ENCODE data around the gene APP.
"Not testable (repeated sequence)": the region's sequence is repeated elsewhere in the genome, so short reads cannot be mapped to it uniquely, and the experiment has no call there.

The APP gene

DNA sequence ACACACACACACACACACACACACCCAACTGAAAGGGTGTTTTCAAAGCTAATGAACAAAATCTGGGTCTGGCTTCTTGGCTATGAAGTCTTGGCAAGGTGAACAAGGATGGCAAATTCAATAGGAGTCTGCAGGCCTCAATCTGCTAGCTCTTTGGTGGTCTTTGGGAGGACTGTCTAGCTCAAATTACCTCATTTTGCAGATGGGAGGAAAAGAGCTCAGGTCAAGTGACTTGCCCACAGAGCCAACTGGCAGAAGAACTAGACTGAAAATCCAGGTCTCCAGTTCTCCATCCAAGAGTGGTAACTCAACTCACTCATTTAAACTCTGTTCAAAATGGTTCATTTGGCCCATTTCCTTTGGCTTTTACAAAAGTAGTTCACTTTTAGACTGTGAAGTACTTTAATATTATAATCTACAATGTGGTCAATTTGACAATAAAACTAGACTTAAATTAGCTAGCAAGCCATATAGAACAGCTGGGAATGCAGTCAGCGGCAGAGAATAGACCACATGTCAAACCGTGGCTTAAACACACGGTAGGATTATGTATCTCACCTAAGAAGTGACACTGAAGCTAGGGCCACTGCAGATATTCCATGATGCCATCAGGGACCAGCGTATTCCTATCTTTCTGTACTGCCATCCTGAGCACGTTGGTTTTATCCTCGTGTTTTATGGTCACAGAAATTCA lies 112.9 kb downstream of the APP start:
- DNase-seq, result peak; percentile 11

- DNase-seq, result no peak
Observed at GRCh38 chr21:26055841-26056264, 114.7 kb downstream of the APP start.

DNA sequence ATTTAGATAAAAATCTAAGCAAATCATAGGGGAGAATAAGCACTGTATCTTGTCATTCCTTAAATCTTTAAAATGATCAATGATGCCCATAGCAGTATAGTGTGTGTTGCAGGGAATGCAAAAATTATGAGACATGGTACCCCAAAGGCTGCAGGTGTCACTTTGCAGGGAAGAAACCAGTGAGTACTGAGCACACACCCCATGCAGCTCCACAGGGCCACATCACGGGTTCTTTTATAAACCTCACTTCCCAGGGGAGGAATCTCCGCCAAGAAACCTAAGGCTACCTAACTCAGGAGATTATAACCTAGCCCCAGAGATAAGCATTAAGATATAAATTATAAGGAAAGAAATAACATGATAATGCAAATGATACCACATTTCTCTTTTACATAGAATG lies 115.6 kb downstream of the APP start:
- DNase-seq, result no peak

- DNase-seq, result no peak
Observed at GRCh38 chr21:26052057-26052456, 118.5 kb downstream of the APP start.

GRCh38 chr21:26050857-26051256 lies 119.7 kb downstream of the APP start:
- DNase-seq, result no peak

DNA sequence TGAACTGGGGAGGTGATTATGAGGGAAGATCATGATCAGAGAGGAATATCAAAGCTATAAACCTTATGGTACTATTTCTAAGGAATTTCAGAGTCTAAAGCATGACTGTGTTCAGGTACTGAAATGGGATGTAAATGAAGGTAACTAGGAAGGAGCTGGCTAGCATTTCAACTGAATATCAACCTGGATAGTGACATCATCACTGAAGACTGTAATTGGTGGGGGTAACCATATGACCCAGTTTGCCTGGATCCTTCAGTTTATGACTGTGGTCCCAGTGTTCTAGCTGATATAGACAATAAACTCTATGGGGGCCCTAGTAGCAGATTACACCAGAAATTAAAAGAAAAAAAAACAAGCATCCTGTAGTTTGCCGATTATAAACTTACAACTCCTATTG lies 120.8 kb downstream of the APP start:
- no peak for DNase-seq

GRCh38 chr21:26047279-26047967 lies 123.1 kb downstream of the APP start:
- no peak for DNase-seq

GRCh38 chr21:26043891-26044290 lies 126.7 kb downstream of the APP start:
- no peak for DNase-seq

DNA sequence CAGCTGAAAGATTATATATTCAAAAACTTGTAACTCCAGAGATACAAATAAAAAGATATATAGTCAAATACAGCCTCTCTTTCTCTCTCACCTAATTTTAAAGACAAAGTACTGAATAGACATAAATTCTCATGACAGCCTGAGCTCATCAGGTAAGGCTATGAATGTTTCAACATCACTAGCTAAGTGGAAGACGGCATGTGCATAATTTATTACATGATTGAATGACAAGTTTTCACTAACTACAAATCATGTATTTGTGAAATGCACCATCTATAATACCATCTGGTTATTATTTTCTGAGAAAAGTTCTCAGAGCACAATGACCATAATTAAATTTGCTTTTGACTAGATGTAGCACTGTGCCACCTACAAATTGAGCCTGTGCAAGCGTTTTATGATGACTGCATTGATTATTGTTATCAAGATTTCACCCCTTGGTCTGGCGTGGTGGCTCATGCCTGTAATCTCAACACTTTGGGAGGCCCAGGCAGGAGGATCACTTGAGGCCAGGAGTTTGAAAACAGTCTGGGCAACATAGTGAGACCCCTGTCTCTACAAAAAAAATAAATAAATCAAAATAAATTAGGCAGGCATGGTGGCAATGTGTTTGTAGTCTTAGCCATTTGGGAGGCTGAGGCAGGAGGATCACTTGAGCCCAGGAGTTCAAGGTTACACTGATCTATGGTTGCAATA lies 128.2 kb downstream of the APP start:
- no peak for DNase-seq

GRCh38 chr21:26041431-26042180 lies 129.0 kb downstream of the APP start:
- peak; percentile 28 for DNase-seq

DNA sequence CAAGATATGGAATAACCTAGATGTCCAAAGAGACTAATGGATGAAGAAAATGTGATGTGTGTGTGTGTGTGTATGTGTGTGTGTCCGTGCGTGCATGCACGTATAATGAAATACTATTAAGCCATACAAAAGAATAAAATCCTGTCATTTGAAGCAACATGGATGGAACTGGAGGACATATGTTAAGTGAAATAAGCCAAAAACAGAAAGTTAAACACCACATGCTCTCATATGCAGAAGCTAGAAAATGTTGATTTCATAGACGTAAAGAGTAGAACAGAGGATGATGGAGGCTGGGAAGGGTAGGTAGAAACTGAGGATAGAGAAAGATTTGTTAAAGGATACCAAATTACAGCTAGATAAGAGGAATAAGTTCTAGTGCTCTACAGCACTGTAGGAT lies 133.7 kb downstream of the APP start:
- no peak for DNase-seq

GRCh38 chr21:26032263-26032662 lies 138.3 kb downstream of the APP start:
- DNase-seq, result no peak

DNA sequence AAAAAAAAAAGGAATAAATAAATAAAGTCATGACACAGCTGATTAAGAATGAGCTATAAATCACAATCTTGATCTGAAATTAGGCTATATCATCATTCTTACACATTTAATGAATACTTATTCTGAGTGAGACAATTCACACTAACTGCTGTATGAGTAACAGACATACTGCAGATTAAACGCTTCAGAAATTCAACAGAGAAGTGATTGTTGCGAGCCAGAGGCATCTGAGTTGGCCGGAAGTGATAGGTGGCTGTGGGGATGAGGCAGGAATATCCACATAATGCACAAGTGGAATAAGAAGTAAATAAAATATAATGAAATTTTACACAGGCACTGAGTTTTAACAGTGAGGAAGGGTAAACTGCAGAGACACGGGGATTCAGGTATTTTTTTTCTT lies 142.4 kb downstream of the APP start:
- no peak for DNase-seq

DNA sequence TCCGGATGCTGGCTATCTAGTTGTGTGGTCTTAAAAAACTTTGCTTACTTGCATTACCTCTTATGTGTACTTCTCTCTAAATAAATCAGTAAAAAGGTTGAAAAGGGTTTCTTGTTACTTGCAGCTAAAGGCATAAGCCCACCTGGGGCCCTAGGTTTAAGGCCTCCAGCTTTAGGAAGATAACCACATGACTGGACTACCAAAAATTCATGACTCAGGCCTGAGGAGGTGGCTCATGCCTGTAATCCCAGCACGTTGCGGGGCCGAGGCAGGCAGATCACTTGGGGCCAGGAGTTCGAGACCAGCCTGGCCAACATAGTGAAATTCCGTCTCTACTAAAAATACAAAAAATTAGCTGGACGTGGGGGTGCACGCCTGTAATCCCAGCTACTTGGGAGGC lies 142.9 kb downstream of the APP start:
- no peak for DNase-seq

DNA sequence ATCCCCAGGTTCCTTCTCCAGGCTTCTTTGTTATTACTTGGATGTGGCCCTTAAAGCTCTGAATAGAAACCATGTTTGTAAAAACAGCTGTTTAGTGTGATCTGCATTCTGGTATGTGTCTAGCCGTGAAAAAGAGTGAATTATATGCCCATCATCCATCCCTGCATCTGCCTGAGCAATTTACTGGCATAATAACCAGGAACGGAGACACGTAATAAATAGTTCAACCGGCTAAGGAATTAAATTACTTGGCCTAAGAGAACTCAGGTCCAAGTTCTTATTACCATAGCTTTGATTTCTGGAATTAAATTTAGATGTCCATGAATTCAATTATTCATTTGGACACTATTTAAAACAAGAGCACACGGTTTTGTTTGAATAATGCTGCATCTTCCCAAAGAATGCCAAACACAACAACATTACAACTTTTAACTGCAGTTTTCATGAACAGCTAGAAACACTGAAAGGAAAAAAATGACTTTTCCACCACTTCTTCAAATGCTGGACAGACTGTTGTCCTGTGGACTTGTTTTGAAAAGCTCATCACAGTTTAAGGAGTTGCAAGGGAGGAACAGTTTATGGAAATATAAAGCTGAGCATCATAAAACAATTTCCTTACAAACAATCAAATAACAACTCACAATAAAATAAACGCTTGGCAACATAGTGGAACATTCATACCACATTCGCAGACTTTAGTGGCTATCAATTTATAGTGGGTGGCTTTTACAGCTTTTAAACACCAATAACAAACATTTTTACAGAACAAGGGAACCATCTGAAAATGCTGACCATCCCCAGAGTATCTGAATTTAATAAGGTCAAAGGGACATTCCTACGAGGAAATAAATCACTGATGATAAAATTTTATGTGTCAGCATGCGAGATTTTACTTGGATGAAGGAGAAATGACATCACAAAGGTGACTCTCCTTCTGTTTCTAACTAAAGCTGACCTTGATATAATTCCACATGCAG lies 144.7 kb downstream of the APP start:
- no peak for DNase-seq

- not testable (repeated sequence) for DNase-seq
Observed at GRCh38 chr21:26023406-26023805, 147.2 kb downstream of the APP start.

DNA sequence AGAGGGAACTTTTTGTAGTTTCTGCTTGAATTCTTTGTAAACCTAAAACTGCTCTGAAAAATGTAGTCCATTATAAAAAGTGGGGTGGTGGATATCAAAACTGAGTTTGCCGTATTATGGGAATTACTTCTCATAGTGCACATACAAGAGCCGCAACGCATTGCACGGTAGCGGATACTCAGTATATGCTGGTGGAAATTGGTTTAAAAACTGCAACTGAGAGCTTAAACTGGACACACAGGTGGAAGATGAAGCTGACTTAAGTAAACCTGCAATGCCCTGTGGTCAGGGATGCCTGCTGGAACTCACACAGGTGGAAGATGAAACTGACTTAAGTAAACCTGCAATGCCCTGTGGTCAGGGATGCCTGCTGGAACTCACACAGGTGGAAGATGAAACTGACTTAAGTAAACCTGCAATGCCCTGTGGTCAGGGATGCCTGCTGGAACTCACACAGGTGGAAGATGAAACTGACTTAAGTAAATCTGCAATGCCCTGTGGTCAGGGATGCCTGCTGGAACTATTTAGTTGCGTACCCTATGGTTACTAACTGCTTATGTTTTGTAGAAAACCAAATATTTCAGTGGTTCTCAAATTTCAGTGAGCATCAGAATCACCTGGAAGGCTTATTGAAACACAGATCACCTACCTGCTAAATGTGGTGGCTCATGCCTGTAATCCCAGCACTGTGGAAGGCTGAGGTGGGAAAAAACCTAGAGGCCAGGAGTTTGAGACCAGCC lies 147.8 kb downstream of the APP start:
- DNase-seq, result not testable (repeated sequence)

- no peak for DNase-seq
Observed at GRCh38 chr21:26020510-26020909, 150.1 kb downstream of the APP start.

DNA sequence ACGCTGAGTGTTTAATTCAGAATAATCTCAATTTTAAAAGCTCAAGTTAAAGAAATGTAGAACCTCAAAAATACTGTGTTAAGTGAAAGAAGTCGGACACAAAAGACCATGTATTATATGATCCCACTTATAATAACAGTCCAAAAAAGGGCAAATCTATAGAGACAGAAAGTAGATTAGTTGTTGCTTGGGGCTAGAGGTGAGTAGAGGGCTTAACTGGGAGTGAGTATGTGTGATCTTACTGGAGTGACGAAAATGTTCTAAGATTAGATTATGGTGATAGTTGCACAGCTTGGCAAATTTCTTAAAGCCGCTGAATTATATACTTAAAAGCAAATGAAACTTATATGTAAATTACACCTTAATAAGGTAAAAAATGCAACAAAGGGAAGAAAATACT lies 150.5 kb downstream of the APP start:
- no peak for DNase-seq

GRCh38 chr21:26019236-26019635 lies 151.3 kb downstream of the APP start:
- no peak for DNase-seq

DNA sequence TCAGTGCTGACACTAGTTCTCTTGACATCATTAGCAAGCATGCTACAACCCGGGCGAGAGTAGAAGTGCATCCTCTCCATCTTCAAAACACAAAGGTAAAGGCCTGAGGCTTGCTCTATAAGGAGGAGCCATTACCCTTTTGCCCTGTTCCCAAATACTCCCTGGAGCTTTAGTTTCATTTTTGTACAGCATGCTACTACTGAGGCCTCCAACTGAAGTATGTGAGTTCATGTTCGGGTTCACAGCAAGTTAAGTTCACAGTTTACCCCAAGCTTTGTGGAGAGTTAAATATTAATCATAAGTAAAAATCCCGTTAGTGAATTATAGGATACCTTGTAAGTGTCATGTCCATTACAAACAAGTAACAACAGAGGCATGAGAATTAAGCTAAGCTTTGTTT lies 156.6 kb downstream of the APP start:
- no peak for DNase-seq

All from NCI-H82 (cell line).